ENCODE data around the gene CFL2. TPM values are rescaled to one million over a fixed set of nuclear protein-coding genes. Genes with fewer than 3 reads are reported as not detected.

CFL2 gene
- total RNA-seq, 1 experiment from 2014 or later: 41.9 TPM

DNA sequence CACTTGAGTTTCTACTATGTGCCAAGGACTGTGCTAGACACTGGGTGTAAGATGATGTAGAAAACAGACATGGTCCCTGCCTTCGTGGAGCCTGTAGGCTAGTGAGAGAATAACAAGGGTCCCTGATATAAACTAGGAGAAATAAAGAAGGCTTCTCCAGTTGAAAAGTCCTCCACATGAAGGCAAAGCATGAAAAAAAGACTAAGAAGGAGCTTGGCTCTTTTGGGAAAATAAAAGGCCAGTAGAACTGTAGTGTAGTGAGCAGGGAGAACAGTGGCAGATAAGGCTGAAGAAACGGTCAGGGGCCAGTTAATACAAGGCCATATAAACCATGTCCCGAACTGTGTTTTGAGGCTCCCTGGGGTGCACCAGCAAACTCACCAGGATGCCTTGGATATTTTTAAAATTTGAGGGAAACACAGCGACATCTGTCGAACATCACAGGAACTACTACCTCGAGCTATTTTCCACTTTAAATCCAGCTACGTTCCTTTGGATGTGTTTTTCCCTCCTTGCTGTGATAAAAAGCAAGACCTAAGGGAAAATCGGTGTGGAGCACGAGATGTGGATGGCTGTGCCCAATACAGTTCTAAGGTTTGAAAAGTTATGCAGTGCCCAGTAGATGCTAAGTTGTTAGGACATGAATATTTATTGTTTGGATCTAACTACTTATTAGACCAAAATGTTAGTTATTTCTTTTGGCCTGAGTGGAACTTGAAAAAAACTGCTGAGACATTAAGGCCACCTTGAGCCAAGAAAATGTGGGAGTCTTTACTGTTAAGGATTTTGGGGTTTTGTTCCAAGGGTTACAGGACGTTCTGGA, 8.5 kb upstream of the CFL2 start:
- Histone ChIP-seq H3K36me3 (ENCODE audit: control insufficient read depth, insufficient read depth, low read length) (no peaks in the 10 kb centered on the region), H3K9me3 (no peaks in the 10 kb centered on the region), H3K4me3 (ENCODE audit: low read depth, low read length) (no peak overlapping the region), H3K27me3 (replicated peaks; ENCODE audit: control insufficient read depth, insufficient read depth, low read length) (no peaks in the 10 kb centered on the region), H3K4me1 (peaks cover 7% of the 10 kb centered on the region)
- DNase-seq: peak in 1 of 2 experiments; percentile 60
- Mint-ChIP-seq H3K9me3 (ENCODE audit: unreplicated experiment) (no peaks in the 10 kb centered on the region), H3K27me3 (ENCODE audit: insufficient read depth, unreplicated experiment) (no peaks in the 10 kb centered on the region), H3K4me3 (ENCODE audit: unreplicated experiment) (no peak overlapping the region), H3K27ac (ENCODE audit: unreplicated experiment) (no peak overlapping the region), H3K4me1 (ENCODE audit: low read depth, unreplicated experiment) (peaks cover 8% of the 10 kb centered on the region), H3K36me3 (ENCODE audit: insufficient read depth, unreplicated experiment) (no peaks in the 10 kb centered on the region)
- intact Hi-C loops (cut with micrococcal nuclease; ENCODE audit: unreplicated experiment): loop anchor here (1.0 kb wide), 1 partner anchor 51 kb away; no protein-coding TSS in a partner anchor
- POLR2A ChIA-PET: interaction anchor here (0.6 to 0.7 kb wide), 2 partner anchors 9 to 35 kb away, joined by 3 to 7 read pairs; no protein-coding TSS in a partner anchor
- CTCF ChIA-PET: interaction anchor here (0.6 to 1.8 kb wide), 12 partner anchors 9 to 236 kb away, joined by 3 to 20 read pairs (median 4); partner anchors contain the start of genes BAZ1A and CFL2
- TF ChIP-seq, protein P1, sequence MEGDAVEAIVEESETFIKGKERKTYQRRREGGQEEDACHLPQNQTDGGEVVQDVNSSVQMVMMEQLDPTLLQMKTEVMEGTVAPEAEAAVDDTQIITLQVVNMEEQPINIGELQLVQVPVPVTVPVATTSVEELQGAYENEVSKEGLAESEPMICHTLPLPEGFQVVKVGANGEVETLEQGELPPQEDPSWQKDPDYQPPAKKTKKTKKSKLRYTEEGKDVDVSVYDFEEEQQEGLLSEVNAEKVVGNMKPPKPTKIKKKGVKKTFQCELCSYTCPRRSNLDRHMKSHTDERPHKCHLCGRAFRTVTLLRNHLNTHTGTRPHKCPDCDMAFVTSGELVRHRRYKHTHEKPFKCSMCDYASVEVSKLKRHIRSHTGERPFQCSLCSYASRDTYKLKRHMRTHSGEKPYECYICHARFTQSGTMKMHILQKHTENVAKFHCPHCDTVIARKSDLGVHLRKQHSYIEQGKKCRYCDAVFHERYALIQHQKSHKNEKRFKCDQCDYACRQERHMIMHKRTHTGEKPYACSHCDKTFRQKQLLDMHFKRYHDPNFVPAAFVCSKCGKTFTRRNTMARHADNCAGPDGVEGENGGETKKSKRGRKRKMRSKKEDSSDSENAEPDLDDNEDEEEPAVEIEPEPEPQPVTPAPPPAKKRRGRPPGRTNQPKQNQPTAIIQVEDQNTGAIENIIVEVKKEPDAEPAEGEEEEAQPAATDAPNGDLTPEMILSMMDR (IDR thresholded peaks at IDR 0.05; ENCODE audit: insufficient read depth in 1 of 2, low read depth in 1 of 2, low read length in 1 of 2, severe bottlenecking in 1 of 2, unreplicated experiment in 1 of 2): peak; percentile 70 to 80
- BruUV-seq (replicated peaks): no TSS peak

DNA sequence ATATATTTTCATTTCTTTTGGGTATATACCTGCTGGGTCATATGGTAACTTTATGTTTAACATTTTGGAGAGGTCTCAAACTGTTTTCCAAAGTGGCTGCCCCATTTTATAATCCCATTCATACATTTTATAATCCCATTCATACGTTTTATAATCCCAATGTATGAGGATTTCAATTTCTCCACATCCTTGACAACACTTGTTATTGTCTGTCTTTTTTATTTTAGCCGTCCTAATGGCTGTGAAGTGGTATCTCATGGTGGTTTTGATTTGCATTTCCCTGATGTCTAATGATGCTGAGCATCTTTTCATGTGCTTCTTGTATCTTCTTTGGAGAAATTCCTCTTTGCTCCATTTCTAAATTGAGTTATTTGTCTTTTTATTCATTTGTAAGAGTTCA, 6.7 kb upstream of the CFL2 start:
- no peaks in the 10 kb centered on the region for H3K27me3 ChIP-seq (replicated peaks; ENCODE audit: control insufficient read depth, insufficient read depth, low read length)
- Mint-ChIP-seq H3K27ac (ENCODE audit: unreplicated experiment) (no peak overlapping the region), H3K27me3 (ENCODE audit: insufficient read depth, unreplicated experiment) (no peaks in the 10 kb centered on the region), H3K36me3 (ENCODE audit: insufficient read depth, unreplicated experiment) (no peaks in the 10 kb centered on the region), H3K9me3 (ENCODE audit: unreplicated experiment) (no peaks in the 10 kb centered on the region), H3K4me3 (ENCODE audit: unreplicated experiment) (no peak overlapping the region), H3K4me1 (ENCODE audit: low read depth, unreplicated experiment) (peaks cover 8% of the 10 kb centered on the region)
- ChIA-PET CTCF (no interaction called here), POLR2A (no interaction called here)
- H3K4me3 ChIP-seq (ENCODE audit: low read depth, low read length): no peak overlapping the region
- no peaks in the 10 kb centered on the region for H3K9me3 ChIP-seq
- BruUV-seq (replicated peaks): no TSS peak
- no peaks in the 10 kb centered on the region for H3K36me3 ChIP-seq (ENCODE audit: control insufficient read depth, insufficient read depth, low read length)
- TF ChIP-seq, protein P1 (IDR thresholded peaks at IDR 0.05; ENCODE audit: insufficient read depth in 1 of 2, low read depth in 1 of 2, low read length in 1 of 2, severe bottlenecking in 1 of 2, unreplicated experiment in 1 of 2): no peak
- DNase-seq: no peak
- H3K4me1 ChIP-seq: peaks cover 7% of the 10 kb centered on the region
- intact Hi-C loops (cut with micrococcal nuclease; ENCODE audit: unreplicated experiment): no loop called here

DNA sequence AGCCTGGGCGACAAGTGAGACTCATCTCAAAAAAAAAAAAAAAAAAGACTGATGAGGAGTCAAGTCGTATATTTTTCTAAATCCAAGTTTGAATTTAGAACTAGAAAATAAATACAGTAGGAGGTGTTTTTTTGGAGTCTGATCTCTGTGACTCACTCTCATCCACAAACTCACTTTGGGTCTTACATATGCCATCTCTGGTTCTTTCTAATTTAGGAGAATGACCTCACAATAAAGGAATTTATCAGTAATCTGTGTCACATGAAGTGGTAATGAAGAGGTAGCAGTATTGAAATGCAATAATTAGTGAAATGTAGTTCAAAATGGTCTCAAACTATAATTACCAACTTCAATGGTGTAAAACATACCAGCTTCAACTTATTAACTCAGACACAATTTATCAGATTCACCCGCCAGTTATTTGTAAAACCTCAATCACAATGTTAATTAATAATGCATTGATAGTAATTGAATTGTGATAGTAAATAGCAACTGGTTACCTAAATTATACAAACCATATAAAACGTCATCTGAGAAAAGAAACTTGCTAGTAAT, 4.4 kb upstream of the CFL2 start:
- Mint-ChIP-seq H3K9me3 (ENCODE audit: unreplicated experiment) (no peaks in the 10 kb centered on the region), H3K27ac (ENCODE audit: unreplicated experiment) (no peak overlapping the region), H3K36me3 (ENCODE audit: insufficient read depth, unreplicated experiment) (peaks cover under 1% of the 10 kb centered on the region), H3K27me3 (ENCODE audit: insufficient read depth, unreplicated experiment) (no peaks in the 10 kb centered on the region), H3K4me1 (ENCODE audit: low read depth, unreplicated experiment) (peaks cover 8% of the 10 kb centered on the region), H3K4me3 (ENCODE audit: unreplicated experiment) (no peak overlapping the region)
- ChIA-PET CTCF (no interaction called here), POLR2A (no interaction called here)
- Histone ChIP-seq H3K4me1 (peaks cover 11% of the 10 kb centered on the region), H3K36me3 (ENCODE audit: control insufficient read depth, insufficient read depth, low read length) (no peaks in the 10 kb centered on the region), H3K4me3 (ENCODE audit: low read depth, low read length) (no peak overlapping the region), H3K9me3 (no peaks in the 10 kb centered on the region), H3K27me3 (replicated peaks; ENCODE audit: control insufficient read depth, insufficient read depth, low read length) (no peaks in the 10 kb centered on the region)
- intact Hi-C loops (cut with micrococcal nuclease; ENCODE audit: unreplicated experiment): no loop called here
- TF ChIP-seq, protein P1 (IDR thresholded peaks at IDR 0.05; ENCODE audit: insufficient read depth in 1 of 2, low read depth in 1 of 2, low read length in 1 of 2, severe bottlenecking in 1 of 2, unreplicated experiment in 1 of 2): no peak
- DNase-seq: no peak
- no TSS peak for BruUV-seq (replicated peaks)

Data from Caco-2 (cell line).